C1 segment of cervical spinal cord (tissue), 14 donors: ENCODE results near the gene POLRMT.
"Not testable (repeated sequence)": the region's sequence is repeated elsewhere in the genome, so short reads cannot be mapped to it uniquely, and the experiment has no call there.

Source experiments
- DNase-seq, 14 donors: peaks; one replicate each; lab custom pipeline; 2025; lab: John Stamatoyannopoulos, UW

Gene POLRMT

DNA sequence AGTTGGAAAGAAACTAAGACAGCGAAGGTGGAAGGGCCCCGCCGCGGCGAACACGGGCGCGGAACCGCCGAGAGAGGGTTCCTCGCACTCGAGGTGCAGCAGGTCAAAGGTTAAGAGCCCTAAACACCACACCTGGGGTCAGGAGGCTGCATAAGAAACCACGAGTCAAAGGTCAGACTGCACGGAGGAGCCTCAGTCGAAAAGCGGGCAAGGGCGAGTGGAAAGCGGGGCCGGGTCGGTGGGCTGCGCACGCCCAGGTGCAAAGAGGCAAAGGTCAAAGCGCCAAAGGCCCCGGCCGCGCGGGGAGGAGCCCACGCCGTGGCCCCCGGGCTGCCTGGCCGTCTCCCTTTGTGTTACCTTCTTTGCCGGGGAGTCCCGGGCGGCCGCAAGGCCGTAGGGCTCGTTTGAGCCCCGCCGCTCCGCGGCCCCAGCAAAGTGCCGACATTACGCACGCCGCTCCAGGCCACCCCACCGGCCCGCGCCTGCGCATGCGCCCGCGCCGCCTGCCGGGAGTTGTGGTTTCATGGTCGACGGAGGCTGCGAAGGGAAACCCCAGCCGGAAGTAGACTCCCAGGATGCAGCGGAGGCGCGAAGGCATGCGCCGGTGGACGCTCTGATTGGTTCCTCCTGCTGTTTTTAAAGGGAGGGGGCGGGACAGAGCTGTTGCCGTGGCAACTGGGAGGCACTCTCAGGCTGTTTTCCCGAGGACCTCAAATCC lies at the start of gene POLRMT:
Gene POLRMT, minus strand, starts transcription at position 470 of the 718 bp plus-strand sequence. Its CDS starts 25 bp downstream, at position 445.
- DNase-seq, result peak; percentile 79 to 96 (median 94)

DNA sequence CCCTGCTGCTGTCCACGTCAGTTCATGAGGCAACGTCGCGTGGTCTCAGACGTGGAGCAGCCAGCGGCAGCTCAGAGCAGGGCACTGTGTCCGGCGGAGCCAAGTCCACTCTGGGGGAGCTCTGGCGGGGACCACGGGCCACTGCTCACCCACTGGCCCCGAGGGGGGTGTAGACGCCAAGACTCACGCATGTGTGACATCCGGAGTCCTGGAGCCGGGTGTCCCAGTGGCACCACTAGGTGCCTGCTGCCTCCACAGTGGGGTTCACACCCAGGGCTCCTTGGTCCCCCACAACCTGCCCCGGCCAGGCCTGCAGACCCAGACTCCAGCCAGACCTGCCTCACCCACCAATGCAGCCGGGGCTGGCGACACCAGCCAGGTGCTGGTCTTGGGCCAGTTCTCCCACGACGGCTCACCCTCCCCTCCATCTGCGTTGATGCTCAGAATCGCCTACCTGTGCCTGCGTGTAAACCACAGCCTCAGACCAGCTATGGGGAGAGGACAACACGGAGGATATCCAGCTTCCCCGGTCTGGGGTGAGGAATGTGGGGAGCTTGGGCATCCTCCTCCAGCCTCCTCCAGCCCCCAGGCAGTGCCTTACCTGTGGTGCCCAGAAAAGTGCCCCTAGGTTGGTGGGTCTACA lies 49.5 kb upstream of the POLRMT start:
- no peak for DNase-seq

DNA sequence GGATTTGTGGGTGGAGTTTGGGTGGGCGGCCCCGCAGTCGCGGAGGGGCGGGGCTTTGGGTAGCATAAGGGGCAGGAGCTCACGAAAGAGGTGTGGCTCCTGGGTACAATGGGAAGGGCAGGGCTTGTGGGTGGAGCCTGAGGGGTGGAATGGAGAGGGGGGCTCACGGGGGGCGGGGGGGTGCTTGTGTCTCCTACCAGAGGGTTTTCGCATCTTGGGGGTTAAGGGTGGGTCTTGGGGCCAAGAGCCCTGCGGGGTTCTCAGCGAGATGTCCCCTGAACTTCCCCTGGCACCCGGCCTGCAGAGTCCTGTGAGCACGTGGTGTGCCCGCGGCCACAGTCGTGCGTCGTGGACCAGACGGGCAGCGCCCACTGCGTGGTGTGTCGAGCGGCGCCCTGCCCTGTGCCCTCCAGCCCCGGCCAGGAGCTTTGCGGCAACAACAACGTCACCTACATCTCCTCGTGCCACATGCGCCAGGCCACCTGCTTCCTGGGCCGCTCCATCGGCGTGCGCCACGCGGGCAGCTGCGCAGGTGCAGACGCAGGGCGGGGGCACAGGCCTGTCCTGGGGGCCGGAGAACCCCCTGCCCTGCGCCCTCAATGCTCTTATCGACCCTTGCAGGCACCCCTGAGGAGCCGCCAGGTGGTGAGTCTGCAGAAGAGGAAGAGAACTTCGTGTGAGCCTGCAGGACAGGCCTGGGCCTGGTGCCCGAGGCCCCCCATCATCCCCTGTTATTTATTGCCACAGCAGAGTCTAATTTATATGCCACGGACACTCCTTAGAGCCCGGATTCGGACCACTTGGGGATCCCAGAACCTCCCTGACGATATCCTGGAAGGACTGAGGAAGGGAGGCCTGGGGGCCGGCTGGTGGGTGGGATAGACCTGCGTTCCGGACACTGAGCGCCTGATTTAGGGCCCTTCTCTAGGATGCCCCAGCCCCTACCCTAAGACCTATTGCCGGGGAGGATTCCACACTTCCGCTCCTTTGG lies 48.0 kb upstream of the POLRMT start:
- peak in 1 of 14 donors; percentile 72 for DNase-seq

DNA sequence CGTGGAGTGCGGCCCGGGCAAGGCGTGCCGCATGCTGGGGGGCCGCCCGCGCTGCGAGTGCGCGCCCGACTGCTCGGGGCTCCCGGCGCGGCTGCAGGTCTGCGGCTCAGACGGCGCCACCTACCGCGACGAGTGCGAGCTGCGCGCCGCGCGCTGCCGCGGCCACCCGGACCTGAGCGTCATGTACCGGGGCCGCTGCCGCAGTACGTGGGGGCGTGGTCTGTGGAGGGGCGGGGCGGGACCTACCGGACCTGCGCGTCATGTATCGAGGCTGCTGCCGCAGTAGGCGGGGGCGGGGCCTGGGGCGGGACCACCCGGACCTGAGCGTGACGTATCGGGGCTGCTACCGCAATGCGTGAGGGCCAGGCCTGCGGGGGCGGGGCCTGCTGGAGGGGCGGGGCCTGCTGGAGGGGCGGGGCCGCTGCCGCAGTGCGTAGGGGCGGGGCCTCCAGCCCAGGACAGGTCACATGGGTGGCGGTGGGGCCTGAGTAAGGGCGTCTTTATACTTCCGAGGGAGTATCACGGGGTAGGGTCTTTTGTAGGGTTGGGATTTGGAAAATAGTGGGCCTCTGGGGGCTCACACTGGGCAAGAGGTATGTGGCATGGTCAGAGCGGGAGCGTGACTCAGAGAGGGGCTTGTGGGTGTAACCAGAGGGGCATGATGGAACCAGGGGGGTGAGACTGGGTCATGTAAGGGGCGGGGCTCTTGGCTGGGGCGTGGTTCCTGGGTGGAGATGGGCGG lies 47.1 kb upstream of the POLRMT start:
- DNase-seq, result peak; percentile 84 to 99 (median 97)

DNA sequence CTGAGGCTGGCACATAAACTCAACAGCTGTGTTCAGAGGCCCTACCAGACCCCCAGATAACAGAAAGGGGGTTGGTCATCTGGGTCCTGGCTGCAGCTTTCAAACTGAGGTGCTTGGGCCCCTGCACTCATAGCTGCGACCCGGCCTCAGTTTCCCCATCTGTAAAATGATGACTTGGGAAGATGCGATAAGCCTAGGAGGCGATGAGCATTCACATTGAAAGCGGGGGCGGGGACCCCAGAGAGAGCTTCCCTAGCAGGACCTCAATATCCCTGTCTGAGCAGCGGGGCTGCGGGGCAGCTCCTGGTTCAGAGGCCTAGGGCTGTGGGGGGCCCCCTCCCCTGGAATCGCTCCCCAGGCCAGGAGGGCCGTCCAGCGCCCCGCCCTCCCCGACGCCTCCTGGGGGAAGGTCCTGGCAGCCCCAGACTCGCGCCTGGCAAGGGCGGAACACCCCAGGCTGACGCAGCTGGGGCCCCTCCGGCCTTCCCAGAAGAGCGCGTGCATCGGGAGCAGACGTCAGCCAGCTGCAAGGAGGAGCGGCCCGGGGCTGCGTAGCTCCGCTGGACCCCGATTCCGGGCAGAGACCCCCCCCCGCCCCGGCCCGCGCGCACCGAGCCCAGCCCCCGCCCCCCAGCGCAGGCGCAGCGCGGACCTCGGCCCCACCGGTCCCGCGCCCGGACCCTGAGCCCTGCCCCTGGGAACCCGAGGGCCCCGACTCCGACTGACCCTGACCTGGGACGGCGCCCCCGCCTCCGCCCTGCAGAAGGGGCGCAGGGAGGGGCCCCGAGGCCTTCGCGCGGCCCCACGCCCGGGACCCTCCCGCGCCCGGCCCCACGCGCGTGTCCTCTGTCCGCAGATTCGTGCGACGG lies 46.3 kb upstream of the POLRMT start:
- DNase-seq, result peak in 9 of 14 donors; percentile 30 to 80 (median 62)

DNA sequence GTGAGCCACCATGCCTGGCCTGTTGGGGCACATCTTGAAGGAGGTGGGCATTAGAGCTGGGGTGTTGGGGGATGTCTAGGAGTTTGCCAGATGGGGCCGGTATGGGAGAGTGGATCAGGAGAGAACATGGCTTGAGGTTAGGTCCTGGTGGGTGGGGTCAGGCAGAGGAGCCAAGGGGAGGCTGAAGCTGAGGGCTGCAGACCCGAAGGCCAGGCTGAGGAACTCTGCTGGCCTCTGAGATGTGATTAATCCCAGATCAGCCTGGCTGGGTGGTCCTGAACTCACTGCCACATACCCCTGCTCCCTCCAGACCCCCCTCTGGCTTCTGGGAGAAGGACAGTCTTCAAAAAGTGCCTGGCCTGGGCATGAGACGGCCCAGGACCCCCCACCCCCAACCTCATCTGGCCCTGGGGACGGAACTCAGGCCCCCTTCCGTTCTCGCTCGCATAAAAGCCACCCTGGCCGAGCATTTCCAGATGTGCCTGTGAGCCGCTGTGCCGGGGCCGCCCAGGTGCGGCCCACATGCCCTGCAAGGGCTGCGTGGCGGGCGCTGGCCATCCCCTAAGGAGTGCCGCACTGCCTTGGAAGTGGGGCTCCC lies 45.6 kb upstream of the POLRMT start:
- DNase-seq, result no peak

DNA sequence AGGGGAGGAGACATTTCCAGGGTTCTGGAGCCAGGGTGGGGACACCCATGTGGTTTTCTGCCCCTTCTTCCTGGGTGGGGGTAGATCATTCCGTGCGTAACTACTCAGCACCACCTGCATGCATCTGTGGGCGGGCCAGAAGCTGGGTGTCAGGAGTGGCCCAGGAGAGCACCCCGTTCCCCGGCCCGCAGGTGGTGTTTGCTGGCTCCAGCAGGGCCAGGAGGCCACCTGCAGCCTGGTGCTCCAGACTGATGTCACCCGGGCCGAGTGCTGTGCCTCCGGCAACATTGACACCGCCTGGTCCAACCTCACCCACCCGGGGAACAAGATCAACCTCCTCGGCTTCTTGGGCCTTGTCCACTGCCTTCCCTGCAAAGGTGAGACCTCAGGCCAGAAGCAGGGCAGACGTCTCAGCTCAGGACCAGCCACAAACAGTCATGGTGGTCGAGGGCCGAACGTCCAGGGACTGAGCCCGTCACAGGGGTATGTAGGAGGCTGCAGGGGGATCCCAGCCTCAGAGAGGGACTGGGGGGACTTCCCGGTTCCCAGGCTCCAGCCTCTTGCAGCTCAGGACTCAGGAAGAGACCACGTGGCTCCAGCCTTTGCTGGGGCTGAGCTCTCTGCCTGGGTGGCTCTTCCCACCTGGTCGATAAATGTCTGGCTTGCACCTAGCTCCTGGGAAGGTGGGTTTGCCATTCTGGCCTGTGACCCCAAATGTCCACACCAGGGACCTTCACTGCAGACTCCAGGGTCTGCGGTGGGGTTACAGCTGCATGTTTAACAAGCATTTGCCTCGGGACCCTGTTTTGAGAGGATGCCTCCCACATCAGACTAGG lies 44.5 kb upstream of the POLRMT start:
- no peak for DNase-seq

DNA sequence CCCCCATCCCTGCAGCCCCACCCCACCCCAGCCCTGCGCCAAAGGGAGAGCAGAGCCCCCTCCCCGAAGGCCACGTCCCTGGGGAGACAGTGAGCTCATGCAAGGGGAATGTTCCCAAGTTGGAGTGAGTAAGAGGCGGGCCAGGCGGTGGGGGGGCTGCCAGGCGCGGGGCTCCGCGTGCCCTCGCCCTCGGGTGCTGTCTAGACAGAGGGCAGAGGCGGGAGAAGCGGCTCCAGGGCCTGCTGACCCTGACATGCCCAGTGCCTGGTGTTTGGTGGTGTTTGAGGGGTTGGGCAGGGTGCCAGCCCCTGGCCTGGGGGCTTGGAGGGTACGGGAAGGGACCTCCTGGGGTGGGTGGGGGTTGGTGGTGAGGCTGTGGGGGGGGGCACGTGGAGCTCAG lies 43.9 kb upstream of the POLRMT start:
- peak in 4 of 14 donors; percentile 12 to 53 (median 16) for DNase-seq

DNA sequence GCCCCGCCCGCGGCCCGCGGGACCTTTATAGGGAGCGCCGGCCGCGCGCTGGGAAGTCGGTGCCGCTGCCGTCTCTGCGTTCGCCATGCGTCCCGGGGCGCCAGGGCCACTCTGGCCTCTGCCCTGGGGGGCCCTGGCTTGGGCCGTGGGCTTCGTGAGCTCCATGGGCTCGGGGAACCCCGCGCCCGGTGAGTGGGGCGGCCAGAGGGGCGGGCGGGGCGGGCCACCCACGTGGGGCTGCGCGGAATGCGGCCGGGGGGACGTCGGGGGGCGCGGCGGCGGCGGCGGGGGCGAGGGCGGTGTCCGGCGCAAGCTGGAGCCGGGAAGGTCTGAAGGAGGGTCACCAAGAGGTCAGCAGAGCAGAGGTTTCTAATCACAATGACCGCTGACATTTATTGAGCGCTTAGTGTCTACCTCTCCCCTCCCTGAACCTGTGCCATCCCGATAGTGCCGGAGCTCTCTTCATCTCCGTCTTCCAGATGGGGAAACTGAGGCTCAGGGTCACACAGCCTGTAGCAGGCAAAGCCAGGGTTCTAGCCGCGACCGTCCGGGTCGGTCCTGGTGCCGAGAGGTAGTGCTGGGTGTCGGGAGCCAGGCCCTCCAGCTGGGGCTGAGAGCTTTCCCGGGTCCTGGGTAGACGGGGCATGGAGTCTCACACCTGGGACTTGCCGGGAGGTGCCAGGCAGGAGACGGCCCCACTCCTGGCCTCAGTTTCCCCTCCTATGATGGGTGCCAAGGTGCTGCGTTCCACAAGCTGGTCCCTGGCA lies 43.2 kb upstream of the POLRMT start, which contains the start of gene FSTL3:
Gene FSTL3, plus strand, starts transcription at position 54 of the 767 bp plus-strand sequence. Its CDS starts 32 bp downstream, at position 86.
- no peak for DNase-seq

DNA sequence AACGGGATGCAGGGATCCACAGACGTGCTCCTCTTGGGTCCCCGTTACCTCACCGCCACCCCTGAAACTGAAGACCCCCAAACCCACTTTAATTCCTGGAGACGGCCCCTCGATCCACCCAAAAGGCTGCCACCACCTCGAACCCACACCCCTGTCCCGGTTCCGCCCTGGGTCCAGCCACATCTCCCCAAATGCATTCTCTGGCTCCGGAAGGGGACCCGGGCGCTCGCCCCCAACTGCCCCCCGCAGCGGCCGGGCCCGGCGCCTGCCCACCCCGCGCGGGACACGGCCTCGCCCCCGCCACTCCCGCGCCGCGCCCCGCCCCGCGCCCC lies 42.6 kb upstream of the POLRMT start:
- DNase-seq, result no peak

DNA sequence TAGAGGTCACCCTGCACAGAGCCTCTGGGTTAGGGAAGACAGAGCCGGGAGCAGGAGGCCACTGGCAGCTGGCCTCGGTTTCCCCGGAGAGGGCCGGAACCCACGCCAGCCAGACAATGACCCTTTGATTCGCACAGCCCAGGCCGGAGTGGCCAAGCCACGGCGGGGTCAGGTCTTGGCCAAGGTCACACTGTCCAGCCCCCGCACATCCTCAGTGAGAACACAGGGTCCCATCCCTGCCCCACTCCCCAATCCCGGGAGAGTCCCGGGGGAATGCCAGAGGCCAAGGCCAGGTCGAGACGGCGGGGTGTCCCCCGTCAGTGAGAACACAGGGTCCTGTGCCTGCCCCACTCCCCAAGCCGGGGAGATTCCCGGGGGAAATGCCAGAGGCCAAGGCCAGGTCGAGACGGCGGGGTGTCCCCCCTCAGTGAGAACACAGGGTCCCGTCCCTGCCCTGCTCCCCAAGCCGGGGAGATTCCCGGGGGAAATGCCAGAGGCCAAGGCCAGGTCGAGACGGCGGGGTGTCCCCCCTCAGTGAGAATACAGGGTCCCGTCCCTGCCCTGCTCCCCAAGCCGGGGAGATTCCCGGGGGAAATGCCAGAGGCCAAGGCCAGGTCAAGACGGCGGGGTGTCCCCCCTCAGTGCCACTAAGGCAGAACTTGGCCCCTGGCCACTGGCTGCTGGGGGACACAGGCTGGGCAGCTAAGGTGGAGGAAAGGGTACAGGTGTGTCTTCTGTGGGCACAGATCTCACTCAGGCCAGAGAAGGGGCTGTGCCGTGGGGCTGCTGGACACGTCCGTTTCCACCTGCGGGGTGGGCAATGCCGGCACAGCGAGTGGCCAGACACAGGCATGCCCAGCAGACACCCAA lies 41.2 kb upstream of the POLRMT start:
- peak in 5 of 14 donors; percentile 11 to 45 (median 19) for DNase-seq

DNA sequence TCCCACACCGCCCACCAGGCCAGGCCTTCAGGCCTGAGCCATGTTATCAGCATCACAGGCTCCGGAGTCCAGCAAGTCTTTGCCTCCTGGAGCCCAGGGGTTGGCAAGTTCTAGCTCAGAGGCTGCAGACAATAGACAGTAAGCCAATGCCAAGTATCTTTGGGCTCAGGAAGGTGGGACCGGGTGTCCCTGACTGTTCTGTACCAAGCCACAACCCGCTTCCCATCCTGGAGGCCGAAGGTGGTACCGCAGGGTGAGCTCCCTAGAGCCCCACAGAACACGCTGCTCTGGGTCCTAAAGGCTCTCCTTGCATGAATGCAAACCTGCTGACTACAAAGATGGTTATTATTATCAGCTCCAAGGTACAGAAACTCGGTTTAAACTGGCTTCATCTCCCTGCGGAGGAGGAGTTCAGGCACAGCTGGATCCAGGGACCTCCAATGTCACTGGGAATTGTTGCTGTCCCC lies 37.3 kb upstream of the POLRMT start:
- no peak for DNase-seq

DNA sequence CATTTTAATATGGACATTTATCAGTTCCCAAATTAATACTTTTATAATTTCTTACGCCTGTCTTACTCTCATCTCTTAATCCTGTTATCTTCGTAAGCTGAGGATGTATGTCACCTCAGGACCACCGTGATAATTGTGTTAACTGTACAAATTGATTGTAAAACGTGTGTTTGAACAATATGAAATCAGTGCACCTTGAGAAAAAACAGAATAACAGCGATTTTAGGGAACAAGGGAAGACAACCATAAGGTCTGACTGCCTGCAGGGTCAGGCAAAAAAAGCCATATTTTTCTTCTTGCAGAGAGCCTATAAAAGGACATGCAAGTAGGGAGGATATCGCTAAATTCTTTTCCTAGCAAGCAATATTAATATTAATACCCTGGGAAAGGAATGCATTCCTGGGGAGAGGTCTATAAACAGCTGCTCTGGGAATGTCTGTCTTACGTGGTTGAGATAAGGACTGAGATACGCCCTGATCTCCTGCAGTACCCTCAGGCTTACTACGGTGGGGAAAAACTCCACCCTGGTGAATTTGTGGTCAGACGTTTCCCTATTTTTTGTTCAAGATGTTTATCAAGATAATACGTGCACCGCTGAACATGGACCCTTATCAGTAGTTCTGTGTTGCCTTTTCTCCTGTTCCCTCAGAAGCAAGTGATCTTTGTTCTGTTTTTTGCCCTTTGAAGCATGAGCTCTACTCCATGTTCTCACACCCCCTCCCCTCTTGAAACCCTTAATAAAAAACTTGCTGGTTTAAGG lies 35.5 kb upstream of the POLRMT start:
- not testable (repeated sequence) for DNase-seq

DNA sequence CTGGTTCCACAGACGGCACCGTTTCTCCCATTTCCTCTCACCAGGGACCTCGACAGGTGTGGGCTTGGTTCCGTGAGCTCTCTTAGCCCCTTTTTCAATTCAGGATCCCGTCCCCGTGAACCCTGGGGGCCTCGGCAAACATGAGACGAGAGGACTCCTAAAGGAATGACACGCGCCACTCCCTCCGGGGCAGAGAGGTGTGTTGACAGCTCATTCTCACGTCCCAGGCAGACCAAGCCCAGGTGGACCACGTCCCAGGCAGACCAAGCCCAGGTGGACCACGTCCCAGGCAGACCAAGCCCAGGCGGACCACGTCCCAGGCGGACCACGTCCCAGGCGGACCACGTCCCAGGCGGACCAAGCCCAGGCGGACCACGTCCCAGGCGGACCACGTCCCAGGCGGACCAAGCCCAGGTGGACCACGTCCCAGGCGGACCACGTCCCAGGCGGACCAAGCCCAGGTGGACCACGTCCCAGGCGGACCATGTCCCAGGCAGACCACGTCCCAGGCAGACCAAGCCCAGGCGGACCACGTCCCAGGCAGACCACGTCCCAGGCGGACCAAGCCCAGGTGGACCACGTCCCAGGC lies 33.7 kb upstream of the POLRMT start:
- not testable (repeated sequence) for DNase-seq

DNA sequence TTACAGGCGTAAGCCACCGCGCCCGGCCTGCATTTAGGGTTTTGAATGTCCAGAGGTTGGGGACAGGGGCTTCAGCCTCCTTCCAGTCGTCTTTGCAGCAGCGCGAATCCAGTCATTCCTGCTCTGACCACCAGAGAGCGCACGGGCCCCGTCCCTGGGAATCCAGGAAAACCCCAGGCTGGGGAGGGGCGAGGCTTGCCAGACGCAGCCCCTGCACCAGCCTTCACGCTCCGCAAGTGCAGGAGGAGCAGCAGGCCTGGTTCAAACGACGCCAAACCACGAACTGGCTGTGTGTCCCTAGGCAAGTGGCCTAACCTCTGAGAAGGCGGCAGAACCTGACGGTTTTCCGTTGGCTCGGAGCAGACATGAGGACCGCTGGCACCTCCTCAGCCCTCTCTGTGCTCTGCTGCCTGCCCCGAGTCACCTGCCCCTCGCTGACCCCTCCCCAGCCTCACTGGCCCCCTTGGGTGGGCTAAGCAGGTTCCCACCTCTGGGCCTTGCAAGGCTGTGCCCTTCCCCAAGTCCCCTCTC lies 31.6 kb upstream of the POLRMT start:
- DNase-seq, result peak in 12 of 14 donors; percentile 37 to 82 (median 62)
